ENCODE results near the gene SLC25A42. TPM values are rescaled to one million over a fixed set of nuclear protein-coding genes. Genes with fewer than 3 reads are reported as not detected.

SLC25A42 gene
- total and polyA plus RNA-seq, 2 donors (not counting 1 experiment from before 2014, with no cell fraction given): 36.5 to 83.9 TPM

GRCh38 chr19:19107654-19108053 lies 43.9 kb downstream of the SLC25A42 start:
- POLR2A ChIA-PET: no interaction called here

GRCh38 chr19:19109601-19110000 lies 45.8 kb downstream of the SLC25A42 start:
- Histone ChIP-seq H3K9me3 (ENCODE audit: control extremely low read depth in 1 of 3, control insufficient read depth in 2 of 3, insufficient read depth in 1 of 3, low read length in 2 of 3) (no peaks in the 10 kb centered on the region), H3K4me2 (replicated peaks; ENCODE audit: low read depth, low read length, poor library complexity, severe bottlenecking) (no peak overlapping the region), H3K27ac (ENCODE audit: low read length in 2 of 2) (no peak overlapping the region), H3K9ac (ENCODE audit: low read length) (no peak overlapping the region), H3K4me3 (ENCODE audit: control extremely low read depth in 1 of 5, extremely low read depth in 1 of 5, insufficient read depth in 1 of 5, low read depth in 2 of 5, low read length in 4 of 5) (no peak overlapping the region), H2AFZ (ENCODE audit: insufficient read depth, low read depth, low read length, poor library complexity, severe bottlenecking) (no peak overlapping the region), H3K4me1 (ENCODE audit: control insufficient read depth in 2 of 2, insufficient read depth in 2 of 2, low read length in 2 of 2) (peaks cover 0 to 15% of the 10 kb centered on the region in 2 donors), H3K36me3 (replicated peaks in 1 of 2; ENCODE audit: control extremely low read depth in 1 of 2, control insufficient read depth in 1 of 2, extremely low read depth in 1 of 2, insufficient read depth in 2 of 2, low read length in 1 of 2) (peaks cover 0 to 27% of the 10 kb centered on the region in 2 experiments), H4K20me1 (ENCODE audit: control insufficient read depth, insufficient read depth, low read length, poor library complexity, severe bottlenecking) (no peaks in the 10 kb centered on the region), H3K27me3 (replicated peaks in 1 of 4; ENCODE audit: control extremely low read depth in 1 of 4, control insufficient read depth in 3 of 4, insufficient read depth in 4 of 4, low read length in 3 of 4) (no peaks in the 10 kb centered on the region), H3K79me2 (ENCODE audit: control insufficient read depth, insufficient read depth, low read length) (no peaks in the 10 kb centered on the region)
- intact Hi-C loops (cut with micrococcal nuclease): no loop called here
- Mint-ChIP-seq H3K4me3 (peak overlapping the region; percentile 39), H3K4me1 (peaks cover 28% of the 10 kb centered on the region), H3K9me3 (ENCODE audit: insufficient read depth) (no peaks in the 10 kb centered on the region), H3K27ac (no peak overlapping the region), H3K27me3 (no peaks in the 10 kb centered on the region)
- ChIA-PET POLR2A (no interaction called here), CTCF (interaction anchor here (1.3 to 1.4 kb wide), 2 partner anchors 54 to 55 kb away, joined by 3 to 5 read pairs; no protein-coding TSS in a partner anchor)
- no peak for TF ChIP-seq EZH2 (IDR thresholded peaks at IDR 0.05; ENCODE audit: borderline replicate concordance, insufficient read depth, low read depth, low read length, poor library complexity, severe bottlenecking)
- no peak for TF ChIP-seq CTCF (IDR thresholded peaks at IDR 0.05)
- DNase-seq: no peak
- no peak for ATAC-seq (ENCODE audit: low read depth)
- WGBS (ENCODE audit: insufficient coverage): 93% methylated on average over 7 of the region's 9 CpGs

More at GRCh38 chr19:19107654-19108053, 43.9 kb downstream of the SLC25A42 start:
- Mint-ChIP-seq H3K27ac (no peak overlapping the region), H3K27me3 (no peaks in the 10 kb centered on the region), H3K4me1 (peaks cover 28% of the 10 kb centered on the region), H3K4me3 (no peak overlapping the region), H3K9me3 (ENCODE audit: insufficient read depth) (no peaks in the 10 kb centered on the region)
- intact Hi-C loops (cut with micrococcal nuclease): no loop called here
- H4K20me1 ChIP-seq (ENCODE audit: control insufficient read depth, insufficient read depth, low read length, poor library complexity, severe bottlenecking): no peaks in the 10 kb centered on the region
- DNase-seq: no peak
- no peaks in the 10 kb centered on the region for H3K27me3 ChIP-seq (replicated peaks in 1 of 4; ENCODE audit: control extremely low read depth in 1 of 4, control insufficient read depth in 3 of 4, insufficient read depth in 4 of 4, low read length in 3 of 4)
- no peak overlapping the region for H3K27ac ChIP-seq (ENCODE audit: low read length in 2 of 2)
- WGBS (ENCODE audit: insufficient coverage): 94% methylated on average over 7 of the region's 11 CpGs
- no peaks in the 10 kb centered on the region for H3K79me2 ChIP-seq (ENCODE audit: control insufficient read depth, insufficient read depth, low read length)
- no peaks in the 10 kb centered on the region for H3K9me3 ChIP-seq (ENCODE audit: control extremely low read depth in 1 of 3, control insufficient read depth in 2 of 3, insufficient read depth in 1 of 3, low read length in 2 of 3)
- H3K4me3 ChIP-seq (ENCODE audit: control extremely low read depth in 1 of 5, extremely low read depth in 1 of 5, insufficient read depth in 1 of 5, low read depth in 2 of 5, low read length in 4 of 5): no peak overlapping the region
- no peak overlapping the region for H3K9ac ChIP-seq (ENCODE audit: low read length)
- peaks cover 0 to 28% of the 10 kb centered on the region in 2 experiments for H3K36me3 ChIP-seq (replicated peaks in 1 of 2; ENCODE audit: control extremely low read depth in 1 of 2, control insufficient read depth in 1 of 2, extremely low read depth in 1 of 2, insufficient read depth in 2 of 2, low read length in 1 of 2)
- CTCF ChIA-PET: interaction anchor here (0.7 kb wide), 2 partner anchors 67 to 278 kb away, joined by 4 read pairs; no protein-coding TSS in a partner anchor
- H3K4me1 ChIP-seq (ENCODE audit: control insufficient read depth in 2 of 2, insufficient read depth in 2 of 2, low read length in 2 of 2): peaks cover 0 to 15% of the 10 kb centered on the region in 2 donors
- TF ChIP-seq EZH2 (IDR thresholded peaks at IDR 0.05; ENCODE audit: borderline replicate concordance, insufficient read depth, low read depth, low read length, poor library complexity, severe bottlenecking): no peak
- no peak overlapping the region for H2AFZ ChIP-seq (ENCODE audit: insufficient read depth, low read depth, low read length, poor library complexity, severe bottlenecking)
- no peak for ATAC-seq (ENCODE audit: low read depth)
- no peak overlapping the region for H3K4me2 ChIP-seq (replicated peaks; ENCODE audit: low read depth, low read length, poor library complexity, severe bottlenecking)
